GM19397 (cell line): ENCODE results near the gene ACTR3C.
"Not testable (repeated sequence)": the region's sequence is repeated elsewhere in the genome, so short reads cannot be mapped to it uniquely, and the experiment has no call there.

ENCODE experiments used
- ATAC-seq: cut with Tn5 transposase; IDR thresholded peaks from one replicate; pipeline ENCODE4 v1.9.1; 2021; ENCODE audit warnings: mild to moderate bottlenecking, moderate library complexity; ENCODE audit not compliant: unreplicated experiment

Gene ACTR3C

DNA sequence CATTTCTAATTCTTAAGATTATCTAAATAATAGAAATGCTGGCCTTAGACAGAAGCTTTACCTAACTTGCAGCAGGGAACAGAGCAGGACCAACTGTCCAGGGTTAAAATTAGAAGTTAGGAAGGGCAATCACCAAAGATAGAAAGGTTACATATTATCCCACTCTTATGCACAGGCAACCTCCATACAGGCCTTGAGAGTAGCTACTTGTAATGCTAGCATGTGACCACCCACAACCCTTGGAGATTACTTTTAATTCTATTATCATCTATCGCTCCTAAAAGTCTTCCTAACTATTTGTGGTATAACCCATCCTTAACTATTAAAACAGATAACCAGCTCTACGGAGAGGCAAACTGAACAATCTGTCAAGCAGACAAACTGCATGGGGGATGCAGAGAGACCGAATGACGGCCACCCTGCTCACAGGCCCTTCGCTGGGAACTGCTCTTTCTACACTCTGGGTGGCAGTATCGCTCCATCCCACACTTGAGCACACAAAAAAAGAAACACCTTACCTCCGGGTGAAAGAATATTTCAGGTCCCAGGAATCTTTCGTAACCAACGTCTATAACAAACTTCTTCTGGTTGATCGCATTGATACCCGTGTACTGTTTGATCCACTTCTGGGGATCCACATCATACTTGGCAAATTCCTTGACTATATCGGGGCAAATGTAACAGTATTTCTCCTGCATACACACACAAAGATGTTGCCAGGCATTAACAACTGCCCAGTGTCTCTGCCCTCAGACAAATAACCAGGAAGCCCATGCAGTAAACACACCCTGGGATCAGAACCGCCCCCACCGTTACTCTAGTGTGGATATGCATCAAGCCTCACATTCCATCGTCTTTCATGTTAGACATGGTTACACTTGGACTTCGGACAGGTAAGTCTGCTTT lies 37.2 kb downstream of the ACTR3C start:
- not testable (repeated sequence) for ATAC-seq

DNA sequence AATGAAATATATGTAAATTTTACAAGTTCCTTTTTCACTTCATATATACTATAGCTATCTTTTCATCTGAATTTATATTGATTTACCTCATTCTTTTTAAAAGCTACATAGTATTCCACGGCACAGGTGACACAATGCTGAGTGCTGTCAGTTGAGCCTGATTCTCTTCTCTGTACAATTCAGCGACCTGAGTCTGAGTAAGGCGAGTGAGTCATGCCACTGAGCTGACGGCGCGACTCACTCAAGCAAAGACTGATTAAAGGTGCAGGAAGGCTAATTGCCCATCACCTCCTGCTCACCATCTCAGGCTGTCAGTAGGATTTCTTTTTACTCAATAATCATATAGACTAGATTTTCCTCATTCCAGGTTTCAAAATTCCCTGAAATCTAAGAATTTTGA lies 39.7 kb downstream of the ACTR3C start:
- not testable (repeated sequence) for ATAC-seq

DNA sequence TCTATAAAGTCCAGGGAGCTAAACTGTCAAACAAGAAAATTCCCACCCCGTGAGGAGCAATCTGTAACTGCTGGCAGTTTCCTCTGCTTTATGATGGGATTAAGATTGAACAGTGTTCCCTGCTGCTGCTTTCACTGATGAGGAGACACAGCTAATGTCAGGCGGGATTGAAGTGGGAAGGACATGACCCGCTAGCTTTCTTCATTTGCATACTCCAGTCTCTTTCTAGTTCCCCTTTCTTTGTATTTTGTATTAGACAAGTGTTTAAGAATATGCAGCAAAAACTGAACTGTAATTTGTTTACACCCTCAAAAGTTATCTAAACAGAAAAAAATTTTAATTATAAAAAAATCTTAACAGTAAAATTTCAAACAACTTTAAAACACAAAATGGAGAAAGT lies 40.2 kb downstream of the ACTR3C start:
- not testable (repeated sequence) for ATAC-seq

DNA sequence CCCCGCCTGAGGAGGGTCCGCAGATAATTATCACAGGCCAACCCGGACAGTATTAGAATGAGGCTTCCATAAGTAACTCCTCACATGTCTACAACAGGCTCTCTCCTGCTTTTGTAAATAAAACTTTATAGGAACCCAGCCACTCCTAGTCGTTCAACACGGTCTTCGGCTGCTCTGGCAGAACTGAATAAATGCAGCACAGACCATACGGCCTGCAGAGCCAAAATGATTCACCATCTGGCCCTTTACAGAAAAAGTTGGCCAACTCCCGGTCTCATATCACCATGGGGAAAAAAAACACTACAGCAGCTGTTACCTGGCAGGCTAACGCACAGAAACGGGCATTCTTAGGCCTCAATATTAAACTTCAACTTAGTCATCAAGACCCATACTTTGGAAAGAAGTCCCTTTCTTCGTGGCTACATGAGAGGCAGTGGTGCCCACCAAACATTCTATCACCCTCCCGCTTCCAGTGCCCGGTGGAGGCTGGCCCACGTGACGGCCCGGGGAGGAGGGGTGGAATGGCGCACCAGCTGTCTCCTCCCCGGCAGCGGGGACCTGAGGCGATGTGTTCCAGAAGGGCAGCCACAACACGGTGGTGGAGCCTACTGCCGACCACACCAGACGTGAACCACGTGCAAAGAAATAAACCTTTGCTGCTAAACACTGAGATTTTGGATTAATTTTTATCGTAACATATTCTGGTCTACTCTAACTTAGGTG lies 41.5 kb downstream of the ACTR3C start:
- not testable (repeated sequence) for ATAC-seq

DNA sequence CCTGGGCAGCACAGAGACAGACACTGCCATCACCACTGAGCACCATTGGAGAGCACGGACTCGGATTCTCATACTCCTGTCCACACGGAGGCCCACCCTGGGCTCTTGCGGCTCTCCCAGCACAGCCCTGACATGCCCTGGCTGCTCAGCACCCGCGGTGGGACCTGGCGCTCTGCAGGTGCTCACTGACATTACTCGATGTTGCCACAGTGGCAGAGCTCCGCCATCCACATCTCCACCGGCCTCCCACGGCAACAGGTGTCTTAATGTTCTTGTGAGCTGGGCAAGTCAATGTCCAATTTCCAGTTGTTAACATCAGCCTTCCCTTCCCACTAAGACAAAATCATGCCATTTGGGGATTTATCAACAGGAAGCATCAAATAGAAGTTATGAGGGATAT lies 45.0 kb downstream of the ACTR3C start:
- ATAC-seq = not testable (repeated sequence)

DNA sequence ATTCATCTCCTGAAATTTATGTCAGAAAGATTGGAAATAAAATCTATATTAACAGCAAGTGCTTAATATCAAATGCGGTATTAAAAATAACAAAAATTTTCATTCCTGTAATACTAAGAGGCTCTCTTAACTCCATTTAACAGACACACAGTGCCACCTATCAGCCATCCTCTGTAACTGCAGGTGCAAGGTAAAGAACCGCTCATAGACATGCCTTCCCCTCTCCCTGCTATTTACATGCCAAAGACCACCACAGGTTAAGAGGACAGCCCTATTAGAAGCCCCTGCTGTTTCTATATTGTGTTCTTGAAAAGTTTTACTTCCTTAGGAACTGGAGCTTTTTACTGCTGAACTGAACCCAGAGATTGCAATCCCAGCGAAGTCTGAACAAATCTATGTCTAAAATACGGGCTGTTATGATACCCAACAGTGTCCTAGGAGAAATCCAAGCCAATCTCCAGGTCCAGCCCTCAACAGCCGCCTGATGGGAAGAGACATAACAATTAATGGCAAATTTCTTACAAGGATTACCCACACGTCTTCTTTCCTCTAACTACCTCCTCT lies 47.1 kb downstream of the ACTR3C start:
- ATAC-seq = not testable (repeated sequence)

DNA sequence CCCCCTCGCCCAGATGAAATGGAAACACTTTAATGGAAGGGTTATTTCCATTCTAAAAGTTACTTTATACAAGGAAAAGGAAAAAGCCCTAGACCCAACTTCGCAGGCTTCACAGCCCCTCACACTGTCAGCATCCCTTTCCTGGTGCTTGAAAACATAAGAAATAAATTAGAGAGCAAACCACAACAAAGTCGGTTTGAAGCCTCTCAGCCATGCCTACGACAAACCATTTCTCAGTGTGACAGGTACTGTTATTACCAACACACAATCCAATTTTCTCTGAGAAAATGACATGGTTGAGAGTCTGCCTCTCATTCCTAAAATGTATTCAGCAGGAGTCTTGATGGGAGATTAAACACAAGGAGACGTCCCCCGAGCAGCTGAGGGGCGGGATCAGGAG lies 51.4 kb downstream of the ACTR3C start:
- ATAC-seq = not testable (repeated sequence)

DNA sequence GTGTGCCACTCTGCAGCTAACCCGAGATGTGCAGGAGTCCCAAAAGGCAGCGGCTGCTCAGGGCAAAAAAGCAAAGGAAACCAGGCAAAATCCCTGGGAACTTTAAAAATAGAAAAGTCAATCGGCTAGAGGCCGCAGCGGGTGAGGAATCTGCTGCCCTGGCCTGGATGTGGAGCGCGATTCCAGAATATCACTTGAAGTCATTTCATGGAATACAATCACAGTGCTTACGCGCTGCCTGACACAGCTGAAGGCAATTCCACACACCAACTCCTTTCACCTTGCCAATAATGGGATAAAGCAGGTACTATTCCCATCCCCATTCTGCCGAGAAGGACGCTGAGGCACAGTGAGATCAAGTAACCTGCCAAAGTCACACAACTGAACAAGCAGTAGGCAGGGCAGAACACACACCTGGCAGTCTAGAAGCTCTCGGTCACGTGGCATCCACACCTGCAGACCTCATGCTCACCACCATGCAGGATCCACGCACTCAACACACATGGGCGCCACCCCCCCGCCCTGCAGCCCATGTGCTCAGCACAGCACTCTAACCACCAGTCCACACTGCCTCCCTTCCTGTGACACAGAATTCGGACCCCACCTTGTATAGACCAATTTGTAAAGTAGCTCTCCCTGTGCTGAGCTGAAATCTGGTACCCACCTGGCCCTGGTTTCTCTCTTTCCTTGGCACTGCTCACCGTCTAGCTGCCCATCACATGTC lies 53.1 kb downstream of the ACTR3C start:
- ATAC-seq = not testable (repeated sequence)

DNA sequence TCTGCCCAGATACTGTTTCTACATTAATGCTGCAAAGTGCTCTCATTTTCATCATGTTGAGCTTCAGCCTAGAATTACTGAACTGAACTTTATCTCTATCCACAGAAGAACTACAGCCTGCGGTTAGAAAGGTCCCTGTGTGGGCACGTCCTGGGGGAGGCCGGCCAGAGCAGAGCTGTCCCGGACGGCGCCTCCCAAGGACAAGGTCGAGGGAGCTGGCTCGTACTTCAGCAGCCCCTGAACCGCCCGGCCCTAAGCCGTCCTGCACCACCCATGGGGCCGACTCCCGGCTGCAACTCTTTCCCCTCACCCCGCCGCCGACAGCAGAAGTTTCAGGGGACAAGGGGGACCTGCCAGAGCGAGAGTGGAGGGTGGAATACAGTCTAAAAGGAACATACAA lies 54.5 kb downstream of the ACTR3C start:
- ATAC-seq = not testable (repeated sequence)

DNA sequence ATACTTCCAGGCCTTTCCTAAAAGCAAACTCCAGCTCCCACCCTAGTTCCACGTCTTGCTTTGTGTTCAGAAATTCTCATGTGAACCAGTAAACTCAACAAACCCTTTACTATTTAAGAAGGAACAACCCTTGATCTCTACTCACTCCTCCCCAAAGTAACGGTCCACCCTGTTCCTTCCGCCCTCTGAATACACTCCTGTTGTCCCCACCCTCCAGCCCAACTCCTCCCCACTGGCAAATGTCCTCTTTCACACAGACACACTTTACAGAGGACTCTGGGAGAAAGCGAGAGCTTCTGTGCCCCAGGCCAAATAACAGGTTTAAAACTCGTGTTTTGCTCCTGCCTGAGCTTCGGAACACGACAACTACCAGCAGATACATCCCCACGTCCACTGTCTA lies 55.1 kb downstream of the ACTR3C start:
- ATAC-seq = not testable (repeated sequence)

DNA sequence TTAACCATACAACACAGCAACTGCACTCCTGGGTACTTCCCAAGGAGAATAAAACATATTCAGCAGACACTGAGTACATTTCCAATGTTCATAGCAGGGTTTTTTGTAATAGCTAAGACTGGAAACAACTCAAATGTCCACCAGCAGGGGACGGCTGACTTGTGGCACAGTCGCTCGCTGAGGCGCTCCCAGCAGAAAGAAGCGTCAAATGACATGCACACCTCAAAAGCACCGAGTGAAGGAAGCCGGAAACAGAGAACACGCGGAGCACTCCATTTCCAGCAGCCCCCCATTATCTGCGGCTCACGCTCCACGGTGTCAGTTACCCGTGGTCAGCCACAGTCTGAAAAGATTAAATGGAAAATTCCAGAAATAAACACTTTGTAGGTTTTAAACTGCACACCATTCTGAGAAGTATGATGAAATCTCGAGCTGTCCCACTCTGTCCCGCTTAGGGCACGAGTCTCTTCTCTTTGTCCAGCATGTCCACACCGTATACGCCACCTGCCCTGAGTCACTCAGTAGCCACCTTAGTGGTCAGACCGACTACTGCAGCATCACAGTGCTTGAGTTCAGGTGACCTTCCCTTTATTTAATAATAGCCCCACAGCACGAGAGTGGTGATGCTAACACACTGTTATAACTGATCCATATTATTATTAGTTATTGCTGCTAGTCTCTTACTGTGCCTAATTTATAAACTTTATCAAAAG lies 56.2 kb downstream of the ACTR3C start:
- ATAC-seq = not testable (repeated sequence)

DNA sequence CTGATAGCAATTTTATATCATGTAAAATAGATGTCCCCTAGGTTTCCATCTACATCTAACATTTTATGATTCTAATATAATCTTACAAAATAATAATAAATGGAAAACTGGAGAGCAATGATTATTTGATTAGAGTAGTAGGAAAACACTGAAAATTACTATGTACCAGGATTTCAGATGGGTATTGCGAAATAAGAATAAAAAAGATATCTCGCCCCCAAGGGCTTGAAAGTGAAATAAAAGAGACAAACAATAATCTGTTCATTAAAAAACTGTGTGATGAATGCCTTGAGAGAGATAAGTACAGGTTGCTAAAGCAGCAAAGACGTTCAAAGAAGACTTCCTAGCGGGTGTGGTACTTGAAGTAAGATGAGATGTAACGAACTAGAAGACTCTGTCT lies 60.7 kb downstream of the ACTR3C start:
- not testable (repeated sequence) for ATAC-seq

DNA sequence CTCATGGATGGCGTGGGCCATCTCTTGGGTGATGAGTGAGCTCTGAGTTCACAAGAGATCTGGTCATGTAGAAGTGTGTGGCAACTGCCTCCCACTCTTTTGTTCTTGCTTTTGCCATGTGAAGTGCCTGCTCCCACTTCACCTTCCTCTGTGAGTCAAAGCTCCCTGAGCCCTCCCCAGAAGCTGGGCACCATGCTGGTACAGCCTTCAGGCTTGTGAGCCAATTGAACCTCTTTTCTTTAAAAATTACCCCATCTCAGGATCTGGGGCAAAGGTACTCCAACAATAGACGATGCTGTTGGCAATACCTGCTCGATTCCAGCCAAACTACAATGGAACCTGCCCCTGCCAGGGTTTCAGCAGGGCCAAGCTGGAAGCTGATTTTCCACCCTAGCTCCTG lies 75.6 kb downstream of the ACTR3C start:
- not testable (repeated sequence) for ATAC-seq

DNA sequence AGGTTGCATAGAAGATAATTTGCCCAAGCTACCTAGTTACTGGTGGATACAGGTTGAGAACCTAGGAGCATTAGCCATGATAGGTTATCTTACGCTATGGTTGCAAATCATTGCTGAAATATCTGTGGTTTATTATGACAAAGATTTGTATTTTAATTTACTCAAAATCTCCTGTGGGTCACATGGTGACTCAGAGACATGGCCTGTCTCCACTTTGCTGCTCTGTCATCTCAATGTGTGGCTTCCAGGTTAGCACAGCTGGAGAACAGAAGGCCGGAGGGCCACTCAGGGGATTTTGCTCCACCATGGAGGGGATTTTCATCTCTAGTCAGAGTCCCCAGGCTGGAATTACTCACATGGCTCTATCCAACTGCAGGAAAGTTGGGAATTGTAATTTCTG lies 78.1 kb downstream of the ACTR3C start:
- not testable (repeated sequence) for ATAC-seq

DNA sequence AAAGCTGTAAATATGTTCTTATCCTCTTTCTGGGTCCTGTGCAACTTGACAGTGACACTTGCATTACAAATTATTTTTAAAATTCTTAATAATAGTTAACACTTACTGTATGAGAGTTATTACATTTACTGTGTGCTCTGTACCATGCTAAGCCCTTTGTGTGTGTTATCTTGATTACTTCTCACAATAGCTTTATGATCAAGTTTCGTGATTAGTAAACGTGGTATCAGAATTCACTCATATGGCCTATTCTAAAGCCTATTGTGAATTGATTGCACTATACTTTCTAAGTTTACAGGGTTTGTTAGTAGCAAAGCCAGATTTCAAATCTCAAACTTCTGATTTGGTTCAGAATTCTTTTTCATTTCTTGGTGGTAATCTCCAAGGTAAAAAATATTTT lies 80.4 kb downstream of the ACTR3C start:
- not testable (repeated sequence) for ATAC-seq

DNA sequence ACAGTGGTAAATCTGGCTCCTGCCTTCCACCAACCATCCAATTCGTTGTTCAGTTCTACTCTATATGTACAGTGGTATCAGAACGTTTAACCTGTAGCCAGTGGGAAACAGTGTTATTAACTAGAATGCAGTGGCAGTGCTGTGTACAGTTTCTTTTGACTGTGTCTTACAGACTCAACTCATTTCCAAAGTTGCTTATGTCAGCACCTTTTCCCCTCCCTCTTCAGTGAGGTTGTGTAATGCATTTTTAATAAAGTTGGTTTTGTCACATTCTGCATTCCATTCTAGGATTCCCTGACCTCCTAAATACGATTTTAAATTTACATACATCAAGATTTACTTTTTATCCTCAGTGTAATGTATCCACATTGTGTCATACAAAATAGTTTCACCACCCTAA lies 97.9 kb downstream of the ACTR3C start:
- ATAC-seq = not testable (repeated sequence)

DNA sequence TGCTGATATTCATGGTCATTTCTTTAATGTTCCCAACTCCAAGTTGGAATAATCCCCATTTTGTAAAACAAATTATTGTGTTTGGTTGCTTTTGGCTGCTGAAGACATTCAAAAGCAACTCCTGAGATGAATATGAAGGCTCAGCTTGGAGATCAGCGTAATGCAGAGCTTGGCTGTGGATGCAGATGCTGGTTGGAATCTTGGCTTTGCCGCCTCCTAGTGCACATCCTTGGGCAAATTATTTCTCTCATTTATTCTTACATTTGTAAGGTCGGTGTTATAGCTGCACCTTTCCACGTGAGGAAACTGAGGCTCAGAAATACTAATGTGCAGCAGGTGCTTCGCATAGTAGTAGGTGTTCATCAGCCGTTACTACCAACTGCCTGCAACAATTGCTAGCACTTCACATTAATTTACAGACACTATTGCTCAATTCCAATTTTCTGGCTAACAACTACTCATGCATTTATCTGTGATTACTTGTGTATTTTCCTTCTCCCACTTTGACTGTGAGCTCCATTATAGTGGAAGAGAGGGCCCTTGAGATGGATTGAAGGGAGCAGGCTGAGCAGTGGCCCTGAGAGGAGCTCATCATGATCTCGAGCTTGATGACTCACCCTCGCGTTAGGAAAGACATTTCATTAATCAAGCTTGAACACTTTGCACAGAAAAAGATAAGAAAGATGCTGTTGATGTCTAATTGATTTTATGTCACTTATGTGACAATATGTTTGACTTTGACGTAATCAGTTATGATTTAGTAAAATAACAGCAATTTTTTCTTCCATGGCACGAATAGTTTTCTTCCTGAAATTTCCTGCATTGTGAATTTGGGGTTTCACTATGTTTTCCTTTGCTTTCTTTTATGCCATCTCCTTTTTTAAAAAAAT lies 101.0 kb downstream of the ACTR3C start:
- not testable (repeated sequence) for ATAC-seq

DNA sequence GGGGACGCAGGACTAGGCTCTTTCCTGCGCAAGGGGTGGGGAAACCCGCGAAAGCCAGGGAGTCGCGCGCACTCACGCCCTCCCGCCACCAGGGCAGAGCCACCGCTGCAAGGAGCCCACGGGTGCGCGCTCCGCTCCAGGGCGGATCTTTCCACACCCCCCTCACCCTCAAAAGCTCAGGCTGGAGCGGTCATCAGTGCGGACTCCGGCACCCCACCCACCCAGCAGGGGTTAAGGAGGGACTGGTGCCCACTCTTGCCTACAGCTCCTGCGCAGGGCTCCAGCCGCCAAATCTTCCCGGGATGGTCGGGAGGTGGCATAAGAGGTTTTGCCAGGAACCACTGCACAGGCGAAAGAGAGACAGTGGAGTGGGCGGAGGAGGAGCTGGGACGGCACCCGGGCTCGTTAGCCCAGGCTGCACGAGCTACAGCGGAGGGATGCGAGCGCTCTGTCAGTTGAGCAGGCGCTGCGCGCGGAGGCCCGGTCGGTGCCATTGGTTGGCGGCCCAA lies 102.6 kb downstream of the ACTR3C start:
- not testable (repeated sequence) for ATAC-seq
